Measurements from ENCODE around the gene GPC6. TPM values are rescaled to one million over a fixed set of nuclear protein-coding genes. Genes with fewer than 3 reads are reported as not detected.

Gene GPC6
- total RNA-seq, 1 experiment from 2014 or later, result not detected

- H3K9me2 ChIP-seq (ENCODE audit: insufficient read depth), result no peaks in the 10 kb centered on the region
- no peak overlapping the region for H3K27ac ChIP-seq
- TF ChIP-seq CTCF (conservative IDR thresholded peaks at IDR 0.05), result no peak
- no peak for TF ChIP-seq EZH2 (IDR thresholded peaks at IDR 0.05; ENCODE audit: low read depth)
- no TSS peak for BruUV-seq (replicated peaks)
- no peaks in the 10 kb centered on the region for H4K20me1 ChIP-seq (ENCODE audit: insufficient read depth)
- DNase-seq, result no peak
- no peaks in the 10 kb centered on the region for H3K36me3 ChIP-seq (ENCODE audit: low read depth)
- H2AFZ ChIP-seq, result no peak overlapping the region
- no peaks in the 10 kb centered on the region for H3F3A ChIP-seq (ENCODE audit: insufficient read depth, low read depth)
- H3K27me3 ChIP-seq (ENCODE audit: insufficient read depth, low read depth), result no peaks in the 10 kb centered on the region
- ChIA-PET CTCF (no interaction called here), POLR2A (ENCODE audit: unreplicated experiment) (no interaction called here)
- H3K4me2 ChIP-seq, result no peak overlapping the region
- H3K9me3 ChIP-seq (ENCODE audit: insufficient read depth, low read depth), result no peaks in the 10 kb centered on the region
- H3K79me2 ChIP-seq (ENCODE audit: low read depth), result no peaks in the 10 kb centered on the region
- no peak overlapping the region for H3K4me3 ChIP-seq
- intact Hi-C loops (cut with micrococcal nuclease; ENCODE audit: unreplicated experiment), result no loop called here
- H3K4me1 ChIP-seq (replicated peaks; ENCODE audit: insufficient read depth), result no peaks in the 10 kb centered on the region
These were observed 53.4 kb downstream of the GPC6 start for GRCh38 chr13:93279982-93280381.

DNA sequence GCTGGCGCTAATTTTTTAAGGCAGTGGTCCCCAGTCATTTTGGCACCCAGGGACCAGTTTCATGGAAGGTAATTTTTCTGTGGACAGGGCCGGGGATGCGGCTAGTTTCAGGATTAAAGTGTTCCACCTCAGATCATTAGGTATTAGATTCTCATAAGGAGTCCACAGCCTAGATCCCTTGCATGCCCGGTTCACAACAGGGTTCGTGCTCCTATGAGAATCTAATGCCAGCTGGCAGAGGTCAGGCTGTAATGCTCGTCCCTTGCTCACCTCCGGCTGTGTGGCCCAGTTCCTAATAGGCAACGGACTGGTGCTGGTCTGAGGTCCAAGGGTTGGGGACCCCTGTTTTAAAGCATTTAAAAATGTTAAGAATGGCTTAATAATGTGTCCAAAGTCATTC, 54.1 kb downstream of the GPC6 start:
- Histone ChIP-seq H3K27ac (no peak overlapping the region), H4K20me1 (ENCODE audit: insufficient read depth) (no peaks in the 10 kb centered on the region), H3K9me3 (ENCODE audit: insufficient read depth, low read depth) (no peaks in the 10 kb centered on the region), H2AFZ (no peak overlapping the region), H3K27me3 (ENCODE audit: insufficient read depth, low read depth) (no peaks in the 10 kb centered on the region), H3K4me2 (no peak overlapping the region), H3K9me2 (ENCODE audit: insufficient read depth) (no peaks in the 10 kb centered on the region), H3K36me3 (ENCODE audit: low read depth) (no peaks in the 10 kb centered on the region), H3K4me1 (replicated peaks; ENCODE audit: insufficient read depth) (no peaks in the 10 kb centered on the region), H3F3A (ENCODE audit: insufficient read depth, low read depth) (no peaks in the 10 kb centered on the region), H3K4me3 (no peak overlapping the region), H3K79me2 (ENCODE audit: low read depth) (no peaks in the 10 kb centered on the region)
- TF ChIP-seq EZH2 (IDR thresholded peaks at IDR 0.05; ENCODE audit: low read depth) (no peak), CTCF (conservative IDR thresholded peaks at IDR 0.05) (no peak)
- no TSS peak for BruUV-seq (replicated peaks)
- CTCF ChIA-PET, result no interaction called here
- POLR2A ChIA-PET (ENCODE audit: unreplicated experiment), result no interaction called here
- intact Hi-C loops (cut with micrococcal nuclease; ENCODE audit: unreplicated experiment), result no loop called here
- no peak for DNase-seq

DNA sequence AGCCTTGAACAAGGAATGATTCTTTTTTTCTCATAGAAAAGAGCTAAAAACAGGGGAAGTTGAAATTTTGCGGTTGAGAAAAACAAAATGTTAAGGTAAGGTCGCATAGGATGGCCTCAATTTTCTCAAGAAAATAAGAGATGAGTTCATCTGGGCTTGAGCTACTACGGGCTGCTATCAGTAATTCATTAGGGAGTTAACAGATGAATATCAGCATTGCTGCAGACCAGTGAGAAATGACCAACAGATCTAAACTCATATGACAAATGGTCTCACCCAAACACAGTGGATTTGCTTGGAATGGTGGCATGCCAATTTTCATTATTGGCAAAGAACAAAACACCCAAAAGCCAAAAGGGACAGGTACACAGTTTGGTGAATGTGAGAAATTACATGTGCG, 56.6 kb downstream of the GPC6 start:
- Histone ChIP-seq H3K9me3 (ENCODE audit: insufficient read depth, low read depth) (no peaks in the 10 kb centered on the region), H3K4me3 (no peak overlapping the region), H2AFZ (no peak overlapping the region), H3F3A (ENCODE audit: insufficient read depth, low read depth) (no peaks in the 10 kb centered on the region), H3K4me2 (no peak overlapping the region), H4K20me1 (ENCODE audit: insufficient read depth) (no peaks in the 10 kb centered on the region), H3K36me3 (ENCODE audit: low read depth) (no peaks in the 10 kb centered on the region), H3K79me2 (ENCODE audit: low read depth) (no peaks in the 10 kb centered on the region), H3K9me2 (ENCODE audit: insufficient read depth) (no peaks in the 10 kb centered on the region), H3K27ac (no peak overlapping the region), H3K27me3 (ENCODE audit: insufficient read depth, low read depth) (no peaks in the 10 kb centered on the region), H3K4me1 (replicated peaks; ENCODE audit: insufficient read depth) (no peaks in the 10 kb centered on the region)
- ChIA-PET CTCF (no interaction called here), POLR2A (ENCODE audit: unreplicated experiment) (no interaction called here)
- DNase-seq, result no peak
- BruUV-seq (replicated peaks), result no TSS peak
- TF ChIP-seq EZH2 (IDR thresholded peaks at IDR 0.05; ENCODE audit: low read depth) (no peak), CTCF (conservative IDR thresholded peaks at IDR 0.05) (no peak)
- intact Hi-C loops (cut with micrococcal nuclease; ENCODE audit: unreplicated experiment), result no loop called here
